Daoy (cell line): Measurements from ENCODE around the gene DUSP5. TPM values are rescaled to one million over a fixed set of nuclear protein-coding genes. Genes with fewer than 3 reads are reported as not detected.
"Not testable (repeated sequence)": the region's sequence is repeated elsewhere in the genome, so short reads cannot be mapped to it uniquely, and the experiment has no call there.

Source experiments
- DNase-seq: peaks from one replicate; pipeline ENCODE4 v3.0.0-alpha.2; 2015; ENCODE audit warnings: low read depth
- total RNA-seq: library from RNA; depleted of rRNA; stranded (reverse); fragments of >200 nt; shearing (Covaris generic); gene quantifications from 2 replicates; pipeline ENCODE4 v1.2.3, GENCODE V29; 2014

The DUSP5 gene
- total RNA-seq, 1 experiment from 2014 or later = 9.1 TPM

GRCh38 chr10:110522365-110522988 lies 24.8 kb downstream of the DUSP5 start:
- DNase-seq = peak; percentile 67

DNA sequence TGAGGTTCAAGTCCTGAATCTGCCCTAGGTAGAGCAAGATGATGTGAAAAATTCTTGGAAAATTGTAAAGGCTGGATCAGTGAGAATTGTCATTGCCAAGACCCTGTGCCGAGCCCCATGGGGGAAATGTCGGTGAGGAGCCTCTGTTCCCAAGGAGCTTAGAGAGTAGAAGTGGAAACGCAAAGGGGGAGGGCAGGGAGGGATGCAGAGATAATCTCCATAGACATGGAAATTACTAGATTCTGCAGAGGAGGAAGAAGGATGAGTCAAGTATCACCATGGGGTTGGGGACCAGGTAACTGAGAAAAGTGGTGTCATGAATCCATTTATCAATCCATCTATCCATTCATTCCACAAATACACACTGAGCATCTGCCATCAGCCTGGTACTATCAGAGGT lies 26.0 kb downstream of the DUSP5 start:
- DNase-seq = no peak

GRCh38 chr10:110524179-110524858 lies 26.6 kb downstream of the DUSP5 start:
- DNase-seq = no peak

DNA sequence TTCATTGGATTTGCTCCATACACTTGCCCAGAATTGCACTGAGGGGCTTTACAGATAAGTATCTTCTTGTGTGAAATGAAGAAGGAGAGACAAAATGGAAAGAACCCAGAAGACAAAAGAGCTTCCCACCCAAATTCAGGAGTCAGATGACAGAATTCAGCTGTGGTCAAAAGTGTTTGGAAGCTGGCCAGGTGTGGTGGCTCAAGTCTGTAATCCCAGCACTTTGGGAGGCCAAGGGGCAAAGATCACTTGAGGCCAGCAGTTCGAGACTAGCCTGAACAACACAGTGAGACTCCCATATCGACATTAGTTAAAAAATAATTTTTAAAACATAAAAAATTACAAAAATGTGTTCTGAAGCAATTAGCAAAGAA lies 27.1 kb downstream of the DUSP5 start:
- DNase-seq = no peak

GRCh38 chr10:110525349-110526260 lies 27.9 kb downstream of the DUSP5 start:
- DNase-seq = peak; percentile 72

GRCh38 chr10:110527731-110528171 lies 30.0 kb downstream of the DUSP5 start:
- DNase-seq = peak; percentile 50

- DNase-seq = no peak
Observed at GRCh38 chr10:110528224-110528996, 30.7 kb downstream of the DUSP5 start.

GRCh38 chr10:110528997-110529524 lies 31.4 kb downstream of the DUSP5 start:
- peak; percentile 52 for DNase-seq

- peak; percentile 20 for DNase-seq
Observed at GRCh38 chr10:110529596-110530011, 31.9 kb downstream of the DUSP5 start.

DNA sequence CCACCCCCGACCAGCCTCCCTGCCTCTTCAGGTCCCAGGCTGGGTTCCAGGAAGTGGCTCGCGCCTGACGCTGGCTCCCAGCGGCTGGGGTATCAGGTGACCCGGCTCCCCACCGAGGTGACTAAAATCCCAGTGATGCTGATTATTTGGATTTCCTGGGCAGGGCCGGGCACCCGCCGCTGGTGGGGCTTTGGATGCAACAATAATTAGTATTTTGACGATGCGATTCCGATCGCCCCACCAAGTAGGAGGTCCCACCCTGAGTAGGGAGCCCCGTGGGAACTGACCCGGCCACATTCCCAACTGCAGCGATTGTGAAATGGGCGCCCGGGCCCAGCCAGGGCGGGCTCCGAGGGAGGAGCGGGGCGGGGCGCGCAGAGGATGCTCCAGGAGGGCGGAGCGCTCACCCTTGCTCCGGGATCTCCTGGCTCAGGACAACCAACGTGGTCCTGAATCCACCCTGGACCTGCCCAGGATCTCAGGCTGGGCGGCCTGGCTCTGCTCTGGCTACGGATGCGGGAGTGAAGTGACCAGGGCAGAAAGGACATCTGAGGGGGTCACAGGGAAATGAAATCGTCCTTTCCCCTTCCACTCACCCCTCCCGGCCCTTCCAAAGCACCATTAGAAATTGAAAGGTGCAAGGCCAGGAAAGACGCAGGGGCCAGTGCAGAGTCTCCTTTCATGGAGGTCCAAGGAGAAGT lies 32.6 kb downstream of the DUSP5 start:
- DNase-seq = peak; percentile 83

DNA sequence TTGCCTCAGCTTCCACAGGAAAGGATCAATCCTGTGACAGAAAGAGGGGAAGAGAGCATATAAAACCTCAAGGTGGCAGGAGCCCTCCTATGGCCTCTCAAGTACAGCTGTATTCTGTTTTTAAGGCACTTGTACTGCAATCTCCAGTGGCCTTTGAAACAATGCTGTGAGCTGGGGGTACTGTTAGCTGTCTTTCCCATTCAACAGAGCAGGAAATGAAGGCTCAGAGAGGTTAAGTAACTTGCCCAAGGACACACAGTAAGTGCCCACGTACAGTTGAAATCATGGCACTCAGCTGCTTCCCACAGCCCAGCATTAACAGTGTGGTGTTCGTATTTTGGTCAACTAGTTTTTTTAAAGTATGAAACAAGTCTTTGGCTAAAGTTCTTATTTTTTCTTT lies 34.0 kb downstream of the DUSP5 start:
- DNase-seq = no peak

DNA sequence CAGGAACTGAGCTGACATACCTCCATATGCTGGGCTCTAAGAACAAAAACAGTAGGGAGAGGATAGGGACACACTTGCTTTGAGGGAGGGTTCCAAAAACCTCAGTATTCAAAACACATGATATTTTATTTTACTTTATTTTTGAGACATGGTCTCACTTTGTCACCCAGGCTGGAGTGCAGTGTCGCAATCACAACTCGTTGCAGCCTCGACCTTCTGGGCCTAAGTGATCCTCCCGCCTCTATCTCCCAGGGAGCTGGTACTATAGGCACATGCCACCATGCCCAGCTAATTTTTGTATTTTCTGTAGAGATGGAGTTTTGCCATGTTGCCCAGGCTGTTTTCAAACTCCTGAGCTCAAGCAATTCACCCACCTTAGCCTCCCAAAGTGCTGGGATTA lies 34.9 kb downstream of the DUSP5 start:
- not testable (repeated sequence) for DNase-seq

DNA sequence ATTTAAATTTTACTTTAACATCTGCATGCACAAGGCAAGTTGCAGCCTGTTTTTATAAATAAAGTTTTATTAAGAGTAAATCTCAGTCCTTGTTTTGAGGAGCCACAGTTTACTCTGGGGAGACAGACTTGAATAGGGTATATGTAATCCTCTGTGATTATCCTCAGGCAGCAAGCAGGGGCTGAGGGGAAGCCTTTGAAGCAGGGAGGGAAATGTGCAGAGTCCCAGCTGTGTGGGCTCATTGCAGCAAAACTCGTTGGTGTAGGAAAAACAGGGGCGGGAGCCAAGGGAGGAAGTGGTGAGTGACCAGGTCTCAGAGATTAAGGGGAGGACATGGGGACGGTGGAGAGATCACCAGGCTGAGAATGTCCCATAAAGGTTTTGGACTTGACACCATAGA lies 35.4 kb downstream of the DUSP5 start:
- DNase-seq = peak; percentile 25

DNA sequence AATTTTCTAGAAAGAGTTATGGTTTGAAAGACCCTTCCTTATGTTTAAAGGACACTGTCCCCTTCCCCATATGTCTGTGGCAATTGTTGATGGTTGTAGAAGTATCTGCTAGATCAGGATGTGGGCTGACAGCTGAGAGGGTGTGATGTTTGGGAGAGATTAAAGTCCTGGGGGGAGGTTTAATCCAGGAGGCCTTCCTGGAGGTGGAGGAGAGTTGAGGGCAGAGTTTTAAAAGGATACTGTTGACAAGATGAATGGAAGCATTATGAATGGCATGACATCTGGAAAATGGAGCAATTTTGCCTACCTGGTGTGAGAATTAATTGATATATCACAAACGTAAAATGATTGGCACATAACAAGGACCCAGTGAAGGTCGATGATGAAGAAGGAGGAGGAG lies 36.9 kb downstream of the DUSP5 start:
- DNase-seq = no peak

DNA sequence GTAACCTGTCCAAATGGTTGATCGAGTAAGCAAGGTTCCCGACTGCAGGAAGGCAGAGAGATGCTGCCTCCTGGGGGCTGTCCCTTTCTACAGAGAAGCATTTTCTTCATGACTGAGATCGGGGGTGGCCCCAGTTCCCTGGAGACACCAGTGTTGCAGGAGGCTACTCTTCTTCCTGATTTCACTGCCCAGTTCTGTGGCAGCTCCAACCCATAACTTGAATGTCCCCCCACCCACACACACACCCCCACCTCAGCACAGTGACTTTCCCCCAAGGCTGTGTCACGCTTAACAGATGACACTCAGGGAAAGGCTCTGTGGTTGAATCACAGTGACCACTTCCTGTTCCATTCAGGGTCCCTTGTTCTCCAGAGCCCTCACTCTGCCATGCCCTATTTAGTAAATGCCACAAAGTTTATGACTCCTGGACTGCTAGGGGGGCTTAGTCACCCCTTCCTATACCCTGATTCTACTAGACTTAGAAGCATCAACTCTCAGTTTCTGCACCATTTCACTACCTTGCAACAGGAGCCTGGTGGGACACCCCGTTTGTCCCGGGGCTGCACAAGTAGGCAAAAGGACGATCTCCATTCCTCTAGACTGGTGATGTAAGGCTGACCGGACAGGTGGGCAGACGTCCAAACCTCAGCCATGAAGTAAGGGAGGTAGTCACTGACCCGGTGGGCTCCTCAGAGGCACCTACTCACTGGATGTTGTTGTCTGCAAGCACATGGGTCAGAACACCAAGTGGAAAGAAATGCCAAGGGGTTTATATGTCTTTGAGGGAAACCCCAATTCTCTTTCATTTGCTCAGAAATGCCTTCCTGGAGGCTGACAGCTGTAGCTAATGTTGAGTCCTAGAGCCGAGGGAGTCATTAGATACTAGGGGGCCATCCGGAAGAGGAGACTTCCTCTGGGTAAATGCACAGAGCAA lies 38.5 kb downstream of the DUSP5 start:
- peak; percentile 87 for DNase-seq

- DNase-seq = no peak
Observed at GRCh38 chr10:110539091-110539490, 41.4 kb downstream of the DUSP5 start.

DNA sequence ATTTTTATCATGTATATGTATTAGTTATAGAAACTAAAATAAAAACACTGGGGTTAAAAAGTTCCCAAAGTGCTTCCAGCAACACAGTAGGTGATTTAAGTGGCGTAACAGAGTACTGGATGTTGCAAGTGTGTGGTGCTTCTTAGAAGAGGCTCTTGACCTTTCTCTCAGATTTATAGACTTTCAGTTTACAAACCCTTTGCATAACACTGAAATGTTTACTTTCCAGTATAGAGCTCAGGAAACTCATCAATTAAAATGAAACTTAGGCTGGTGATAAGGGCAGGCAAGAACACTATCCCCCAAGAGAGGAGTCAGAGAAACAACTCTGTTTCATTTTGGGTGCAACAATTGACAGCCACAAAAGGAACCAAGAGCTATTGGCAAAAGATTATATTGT lies 42.3 kb downstream of the DUSP5 start:
- DNase-seq = no peak

GRCh38 chr10:110544958-110545537 lies 47.3 kb downstream of the DUSP5 start:
- no peak for DNase-seq

DNA sequence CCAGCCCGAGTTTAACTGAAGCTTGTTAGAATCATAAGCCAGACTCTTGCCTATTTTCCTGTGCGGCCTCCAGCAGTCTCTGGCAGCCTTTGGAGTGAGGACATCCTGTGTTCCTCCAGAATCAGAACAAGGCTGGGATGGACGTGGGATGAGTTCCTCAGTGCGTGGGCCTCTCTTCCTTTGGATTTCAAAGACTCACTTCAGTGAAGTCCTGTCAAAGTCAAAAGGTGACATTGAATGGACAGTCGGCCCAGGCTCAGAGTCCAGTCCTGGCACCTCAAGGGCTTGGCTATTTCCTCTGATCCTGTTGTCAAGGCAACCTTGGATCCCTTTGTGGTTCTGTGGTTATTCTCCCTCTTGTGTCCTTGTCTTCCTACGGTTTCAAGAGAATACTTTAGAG lies 48.4 kb downstream of the DUSP5 start:
- no peak for DNase-seq
